HEK293 (cell line): Measurements from ENCODE around the gene PTPN4.
"Not testable (repeated sequence)": the region's sequence is repeated elsewhere in the genome, so short reads cannot be mapped to it uniquely, and the experiment has no call there.

ENCODE experiments used
- CTCF ChIA-PET: fragments of 350-600 bp; formaldehyde crosslinking; extraction: SDS; loops from one replicate; lab custom pipeline; 2021; ENCODE audit warnings: antibody characterized with exemption; lab: Yijun Ruan, JAX
- POLR2A ChIA-PET: fragments of 300-600 bp; formaldehyde crosslinking; extraction: SDS; loops from one replicate; lab custom pipeline; 2020; ENCODE audit warnings: antibody characterized with exemption, inconsistent platforms; lab: Yijun Ruan, JAX
- H3K27ac ChIP-seq: fragments of 200-500 bp; sonication (Bioruptor generic); 2 replicates; pipeline ENCODE4 v1.5.1; 2014; ENCODE audit warnings: low read depth, low read length, control low read depth, inconsistent platforms; ENCODE audit errors: extremely low read depth
- H3K36me3 ChIP-seq, 2 experiments: fragments of 200-500 bp in 1 of 2; sonication (Bioruptor generic) in 1 of 2; 1 replicate in 1 of 2; 2 replicates in 1 of 2; pipeline ENCODE4 v1.5.1; 2014 to 2017; ENCODE audit warnings: inconsistent platforms in 2 of 2, low read length in 2 of 2; ENCODE audit not compliant: control insufficient read depth in 2 of 2, insufficient read depth in 1 of 2
- H3K4me1 ChIP-seq: fragments of 200-500 bp; sonication (Bioruptor generic); 2 replicates; pipeline ENCODE4 v1.5.1; 2014; ENCODE audit warnings: mild to moderate bottlenecking, low read length, inconsistent platforms; ENCODE audit not compliant: control insufficient read depth, insufficient read depth
- H3K4me3 ChIP-seq: 2 replicates; pipeline ENCODE4 v1.5.1; 2011; ENCODE audit warnings: low read depth, mild to moderate bottlenecking, control low read depth, low read length, moderate library complexity
- H3K9me3 ChIP-seq: fragments of 200-500 bp; sonication (Bioruptor generic); 2 replicates; pipeline ENCODE4 v1.5.1; 2014; ENCODE audit warnings: low read depth, low read length, inconsistent platforms; ENCODE audit not compliant: control insufficient read depth, insufficient read depth
- KLF8 ChIP-seq: fragments of 450-650 bp; formaldehyde crosslinking; IDR thresholded peaks from 2 replicates; pipeline ENCODE4 v1.5.1; 2016; ENCODE audit warnings: missing biosample characterization, missing genetic modification characterization
- OVOL3 ChIP-seq: fragments of 450-650 bp; formaldehyde crosslinking; IDR thresholded peaks from 2 replicates; pipeline ENCODE4 v1.5.1; 2016; ENCODE audit warnings: missing biosample characterization, missing genetic modification characterization
- PRDM1 ChIP-seq: fragments of 450-650 bp; formaldehyde crosslinking; IDR thresholded peaks from 2 replicates; pipeline ENCODE4; 2016; ENCODE audit warnings: missing biosample characterization, missing genetic modification characterization
- PRDM6 ChIP-seq: fragments of 450-650 bp; formaldehyde crosslinking; IDR thresholded peaks from 2 replicates; pipeline ENCODE4 v1.5.1; 2017; ENCODE audit warnings: missing biosample characterization, missing genetic modification characterization
- ZBTB20 ChIP-seq: fragments of 450-650 bp; formaldehyde crosslinking; IDR thresholded peaks from 2 replicates; pipeline ENCODE4 v1.5.1; 2016; ENCODE audit warnings: missing biosample characterization, missing genetic modification characterization
- ZBTB48 ChIP-seq: fragments of 450-650 bp; formaldehyde crosslinking; IDR thresholded peaks from 2 replicates; pipeline ENCODE4 v1.5.1; 2016; ENCODE audit warnings: missing biosample characterization, missing genetic modification characterization
- ZFHX2 ChIP-seq: fragments of 450-650 bp; formaldehyde crosslinking; conservative IDR thresholded peaks from 2 replicates; pipeline ENCODE4 v1.5.1; 2016; ENCODE audit warnings: missing biosample characterization, missing genetic modification characterization
- ZNF10 ChIP-seq: fragments of 450-650 bp; formaldehyde crosslinking; IDR thresholded peaks from 2 replicates; pipeline ENCODE4 v1.5.1; 2017; ENCODE audit warnings: missing biosample characterization, missing genetic modification characterization
- ZNF112 ChIP-seq: fragments of 450-650 bp; formaldehyde crosslinking; IDR thresholded peaks from 2 replicates; pipeline ENCODE4 v1.5.0; 2017; ENCODE audit warnings: missing biosample characterization, missing genetic modification characterization
- ZNF114 ChIP-seq: fragments of 450-650 bp; formaldehyde crosslinking; IDR thresholded peaks from 2 replicates; pipeline ENCODE4 v1.5.0; 2017; ENCODE audit warnings: missing biosample characterization, missing genetic modification characterization
- ZNF121 ChIP-seq: fragments of 450-650 bp; formaldehyde crosslinking; IDR thresholded peaks from 2 replicates; pipeline ENCODE4 v1.5.1; 2016; ENCODE audit warnings: missing biosample characterization, missing genetic modification characterization
- ZNF146 ChIP-seq: fragments of 450-650 bp; formaldehyde crosslinking; IDR thresholded peaks from 2 replicates; pipeline ENCODE4 v1.5.1; 2016; ENCODE audit warnings: missing biosample characterization, missing genetic modification characterization
- ZNF214 ChIP-seq: fragments of 450-650 bp; formaldehyde crosslinking; IDR thresholded peaks from 2 replicates; pipeline ENCODE4 v1.5.1; 2017; ENCODE audit warnings: missing biosample characterization, mild to moderate bottlenecking, missing genetic modification characterization, borderline replicate concordance
- ZNF530 ChIP-seq: fragments of 450-650 bp; formaldehyde crosslinking; IDR thresholded peaks from 2 replicates; pipeline ENCODE4 v1.5.1; 2016; ENCODE audit warnings: low read depth, missing biosample characterization, missing genetic modification characterization
- ZNF571 ChIP-seq: fragments of 450-650 bp; formaldehyde crosslinking; IDR thresholded peaks from 2 replicates; pipeline ENCODE4 v1.5.0; 2017; ENCODE audit warnings: missing biosample characterization, missing genetic modification characterization
- ZNF654 ChIP-seq: fragments of 450-650 bp; formaldehyde crosslinking; IDR thresholded peaks from 2 replicates; pipeline ENCODE4 v1.5.1; 2016; ENCODE audit warnings: low read depth, missing biosample characterization, missing genetic modification characterization
- ZXDB ChIP-seq: fragments of 450-650 bp; formaldehyde crosslinking; IDR thresholded peaks from 2 replicates; pipeline ENCODE4 v1.5.1; 2016; ENCODE audit warnings: missing biosample characterization, missing genetic modification characterization
- TF ChIP-seq, protein P1 (sequence below): fragments of 450-650 bp; formaldehyde crosslinking; IDR thresholded peaks from 2 replicates; pipeline ENCODE4 v1.5.1; 2016; ENCODE audit warnings: missing biosample characterization, missing genetic modification characterization
- TF ChIP-seq, protein P2 (sequence below): fragments of 450-650 bp; formaldehyde crosslinking; IDR thresholded peaks from 2 replicates; pipeline ENCODE4 v1.5.1; 2017; ENCODE audit warnings: missing biosample characterization, missing genetic modification characterization

The PTPN4 gene

GRCh38 chr2:120020554-120020953 lies 260.8 kb downstream of the PTPN4 start:
- H3K36me3 ChIP-seq, result no peaks in the 10 kb centered on the region; a peak in 1 of 3 replicates
- H3K4me1 ChIP-seq, result no peaks in the 10 kb centered on the region
- no peak overlapping the region for H3K4me3 ChIP-seq
- TF ChIP-seq, protein P1, sequence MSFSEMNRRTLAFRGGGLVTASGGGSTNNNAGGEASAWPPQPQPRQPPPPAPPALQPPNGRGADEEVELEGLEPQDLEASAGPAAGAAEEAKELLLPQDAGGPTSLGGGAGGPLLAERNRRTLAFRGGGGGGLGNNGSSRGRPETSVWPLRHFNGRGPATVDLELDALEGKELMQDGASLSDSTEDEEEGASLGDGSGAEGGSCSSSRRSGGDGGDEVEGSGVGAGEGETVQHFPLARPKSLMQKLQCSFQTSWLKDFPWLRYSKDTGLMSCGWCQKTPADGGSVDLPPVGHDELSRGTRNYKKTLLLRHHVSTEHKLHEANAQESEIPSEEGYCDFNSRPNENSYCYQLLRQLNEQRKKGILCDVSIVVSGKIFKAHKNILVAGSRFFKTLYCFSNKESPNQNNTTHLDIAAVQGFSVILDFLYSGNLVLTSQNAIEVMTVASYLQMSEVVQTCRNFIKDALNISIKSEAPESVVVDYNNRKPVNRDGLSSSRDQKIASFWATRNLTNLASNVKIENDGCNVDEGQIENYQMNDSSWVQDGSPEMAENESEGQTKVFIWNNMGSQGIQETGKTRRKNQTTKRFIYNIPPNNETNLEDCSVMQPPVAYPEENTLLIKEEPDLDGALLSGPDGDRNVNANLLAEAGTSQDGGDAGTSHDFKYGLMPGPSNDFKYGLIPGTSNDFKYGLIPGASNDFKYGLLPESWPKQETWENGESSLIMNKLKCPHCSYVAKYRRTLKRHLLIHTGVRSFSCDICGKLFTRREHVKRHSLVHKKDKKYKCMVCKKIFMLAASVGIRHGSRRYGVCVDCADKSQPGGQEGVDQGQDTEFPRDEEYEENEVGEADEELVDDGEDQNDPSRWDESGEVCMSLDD (tag by site-specific recombination), result no peak
- TF ChIP-seq, protein P2, sequence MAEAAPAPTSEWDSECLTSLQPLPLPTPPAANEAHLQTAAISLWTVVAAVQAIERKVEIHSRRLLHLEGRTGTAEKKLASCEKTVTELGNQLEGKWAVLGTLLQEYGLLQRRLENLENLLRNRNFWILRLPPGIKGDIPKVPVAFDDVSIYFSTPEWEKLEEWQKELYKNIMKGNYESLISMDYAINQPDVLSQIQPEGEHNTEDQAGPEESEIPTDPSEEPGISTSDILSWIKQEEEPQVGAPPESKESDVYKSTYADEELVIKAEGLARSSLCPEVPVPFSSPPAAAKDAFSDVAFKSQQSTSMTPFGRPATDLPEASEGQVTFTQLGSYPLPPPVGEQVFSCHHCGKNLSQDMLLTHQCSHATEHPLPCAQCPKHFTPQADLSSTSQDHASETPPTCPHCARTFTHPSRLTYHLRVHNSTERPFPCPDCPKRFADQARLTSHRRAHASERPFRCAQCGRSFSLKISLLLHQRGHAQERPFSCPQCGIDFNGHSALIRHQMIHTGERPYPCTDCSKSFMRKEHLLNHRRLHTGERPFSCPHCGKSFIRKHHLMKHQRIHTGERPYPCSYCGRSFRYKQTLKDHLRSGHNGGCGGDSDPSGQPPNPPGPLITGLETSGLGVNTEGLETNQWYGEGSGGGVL (tag by site-specific recombination), result no peak
- TF ChIP-seq ZFHX2 (tag by site-specific recombination) (no peak), OVOL3 (tag by site-specific recombination) (no peak), ZNF654 (tag by site-specific recombination) (no peak), PRDM1 (tag by site-specific recombination) (no peak), PRDM6 (tag by site-specific recombination) (no peak), ZNF121 (tag by site-specific recombination) (no peak), ZNF112 (no peak), ZNF214 (tag by site-specific recombination) (no peak), ZXDB (tag by site-specific recombination) (no peak), ZBTB48 (tag by site-specific recombination) (no peak), ZNF530 (tag by site-specific recombination) (no peak)
- ChIA-PET CTCF (interaction anchor here (1.5 kb wide), 1 partner anchor 23 kb away, joined by 3 read pairs; no protein-coding TSS in a partner anchor), POLR2A (interaction anchor here (0.7 kb wide), 1 partner anchor 261 kb away, joined by 3 read pairs; the partner anchor contains the start of gene PTPN4)
- H3K9me3 ChIP-seq, result no peaks in the 10 kb centered on the region
- no peak overlapping the region for H3K27ac ChIP-seq

- peak; percentile 67 for TF ChIP-seq ZNF146 (tag by site-specific recombination)
- POLR2A ChIA-PET, H3K4me1 ChIP-seq, H3K9me3 ChIP-seq, H3K4me3 ChIP-seq, CTCF ChIA-PET, H3K36me3 ChIP-seq, H3K27ac ChIP-seq: not testable (repeated sequence)
These were observed 262.8 kb downstream of the PTPN4 start for GRCh38 chr2:120022505-120022904.

DNA sequence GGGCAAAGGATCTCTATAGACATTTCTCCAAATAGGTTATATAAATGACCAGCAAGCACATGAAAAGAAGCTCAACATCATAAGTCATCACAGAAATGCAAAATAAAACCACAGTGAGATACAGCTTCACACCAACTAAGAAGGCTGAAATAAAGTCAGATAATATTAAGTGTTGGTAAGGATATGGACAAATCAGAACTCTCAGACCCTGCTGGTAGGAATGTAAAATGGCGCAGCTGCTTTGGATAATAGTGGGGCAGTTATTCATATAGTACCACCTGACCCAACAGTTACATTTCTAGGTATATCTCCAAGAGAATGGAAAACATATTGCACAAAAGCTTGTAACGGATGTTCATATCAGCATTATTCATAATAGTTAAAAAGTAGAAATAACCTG lies 267.2 kb downstream of the PTPN4 start:
- H3K4me3 ChIP-seq, result no peak overlapping the region

More for the DNA sequence above, 267.2 kb downstream of the PTPN4 start:
- CTCF ChIA-PET, result interaction anchor here (1.8 kb wide), 1 partner anchor 148 kb away, joined by 4 read pairs; no protein-coding TSS in a partner anchor
- no peak for TF ChIP-seq ZBTB20 (tag by site-specific recombination)
- TF ChIP-seq ZNF571 (tag by site-specific recombination), result no peak
- TF ChIP-seq KLF8 (tag by site-specific recombination), result no peak
- TF ChIP-seq ZNF114, result no peak
- no peak for TF ChIP-seq ZNF10
- Histone ChIP-seq H3K36me3 (no peaks in the 10 kb centered on the region; a peak in 1 of 3 replicates), H3K27ac (no peak overlapping the region), H3K9me3 (no peaks in the 10 kb centered on the region; the same call in 1 of the 2 replicates), H3K4me1 (no peaks in the 10 kb centered on the region)
- POLR2A ChIA-PET, result interaction anchor here (2.7 kb wide), 1 partner anchor 14 kb away, joined by 8 read pairs; the partner anchor contains the start of gene EPB41L5
